ENCODE measurements around the gene ZNF672.
"Not testable (repeated sequence)": the region's sequence is repeated elsewhere in the genome, so short reads cannot be mapped to it uniquely, and the experiment has no call there.

Gene ZNF672

DNA sequence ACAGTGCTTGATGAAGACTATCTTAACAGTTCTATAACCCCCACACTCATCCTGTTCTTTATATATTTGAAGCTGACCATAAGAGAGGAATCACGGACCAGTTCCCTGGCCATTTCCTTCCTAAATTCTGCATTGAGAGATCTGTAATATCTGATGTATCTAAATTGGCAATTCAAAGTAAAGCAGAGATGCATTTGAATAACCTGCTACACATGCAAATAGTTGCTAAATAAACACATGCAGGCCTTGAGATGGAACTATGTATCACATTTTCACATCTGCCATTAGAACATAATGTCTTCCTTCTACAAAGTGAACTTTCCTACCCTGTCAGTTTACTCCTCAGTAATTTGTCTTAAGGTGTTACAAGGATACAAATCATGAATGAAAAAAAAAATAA lies 47.6 kb downstream of the ZNF672 start:
- Mint-ChIP-seq H3K4me3 (no peak overlapping the region), H3K27ac (peak overlapping the region; percentile 17)

GRCh38 chr1:248886237-248886895 lies 48.3 kb downstream of the ZNF672 start:
- Mint-ChIP-seq H3K9me3 (no peaks in the 10 kb centered on the region), H3K36me3 (no peaks in the 10 kb centered on the region), H3K4me3 (no peak overlapping the region), H3K4me1 (peaks cover 4 to 6% of the 10 kb centered on the region in 2 donors), H3K27me3 (peaks cover 5 to 8% of the 10 kb centered on the region in 2 donors), H3K27ac (peak overlapping the region; percentile 39)
- no peak for ATAC-seq (replicated peaks)
- DNase-seq, result no peak

More for the DNA sequence above, 47.6 kb downstream of the ZNF672 start:
- peaks cover 4 to 5% of the 10 kb centered on the region in 2 donors for H3K27me3 Mint-ChIP-seq
- ATAC-seq (replicated peaks) (no peak), DNase-seq (no peak)
- peaks cover 4 to 6% of the 10 kb centered on the region in 2 donors for H3K4me1 Mint-ChIP-seq
- H3K36me3 Mint-ChIP-seq, result no peaks in the 10 kb centered on the region
- H3K9me3 Mint-ChIP-seq, result no peaks in the 10 kb centered on the region

GRCh38 chr1:248889914-248890243 lies 51.9 kb downstream of the ZNF672 start:
- not testable (repeated sequence) for DNase-seq; H3K9me3 Mint-ChIP-seq; H3K27ac Mint-ChIP-seq; ATAC-seq (replicated peaks); H3K4me1 Mint-ChIP-seq; H3K36me3 Mint-ChIP-seq; H3K4me3 Mint-ChIP-seq
- H3K27me3 Mint-ChIP-seq, result peaks cover 10 to 14% of the 10 kb centered on the region in 2 donors

GRCh38 chr1:248890549-248891498 lies 52.8 kb downstream of the ZNF672 start:
- Mint-ChIP-seq H3K9me3 (no peaks in the 10 kb centered on the region), H3K4me1 (peaks cover 3 to 6% of the 10 kb centered on the region in 2 donors), H3K27ac (no peak overlapping the region), H3K27me3 (peaks cover 11 to 15% of the 10 kb centered on the region in 2 donors), H3K36me3 (no peaks in the 10 kb centered on the region), H3K4me3 (no peak overlapping the region)
- ATAC-seq (replicated peaks), result no peak
- DNase-seq, result no peak

GRCh38 chr1:248891758-248892157 lies 53.7 kb downstream of the ZNF672 start:
- Mint-ChIP-seq H3K9me3 (no peaks in the 10 kb centered on the region), H3K4me3 (no peak overlapping the region), H3K36me3 (no peaks in the 10 kb centered on the region), H3K27ac (no peak overlapping the region), H3K27me3 (peaks cover 18% of the 10 kb centered on the region in 2 donors), H3K4me1 (peaks cover 0 to 4% of the 10 kb centered on the region in 2 donors)
- DNase-seq, result no peak
- no peak for ATAC-seq (replicated peaks)

DNA sequence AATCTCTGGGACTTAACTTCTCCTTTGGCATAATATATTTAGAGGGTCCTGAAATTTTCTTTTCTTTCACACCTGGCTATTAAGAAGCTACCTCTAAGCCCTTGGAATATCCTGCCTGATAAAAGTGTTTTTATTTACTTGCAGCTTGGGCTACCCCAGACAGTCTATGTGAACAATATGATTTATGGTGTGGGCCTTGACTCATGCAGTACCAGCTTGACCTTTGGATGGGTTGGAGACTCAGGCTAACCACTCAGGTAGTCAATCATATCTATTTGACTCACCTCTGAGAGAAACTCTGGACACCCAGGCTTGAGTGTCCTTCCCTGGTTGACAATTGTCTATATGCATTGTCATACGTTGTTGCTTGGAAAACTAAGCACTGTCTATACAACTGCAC lies 54.6 kb downstream of the ZNF672 start:
- no peak overlapping the region for H3K27ac Mint-ChIP-seq
- no peak overlapping the region for H3K4me3 Mint-ChIP-seq
- H3K4me1 Mint-ChIP-seq, result peaks cover 0 to 4% of the 10 kb centered on the region in 2 donors
- DNase-seq, result no peak
- ATAC-seq (replicated peaks), result no peak
- peaks cover 18 to 23% of the 10 kb centered on the region in 2 donors for H3K27me3 Mint-ChIP-seq
- H3K36me3 Mint-ChIP-seq, result no peaks in the 10 kb centered on the region
- no peaks in the 10 kb centered on the region for H3K9me3 Mint-ChIP-seq

GRCh38 chr1:248894837-248895236 lies 56.8 kb downstream of the ZNF672 start:
- peaks cover 34 to 38% of the 10 kb centered on the region in 2 donors for H3K27me3 Mint-ChIP-seq

GRCh38 chr1:248897412-248898337 lies 59.7 kb downstream of the ZNF672 start:
- Mint-ChIP-seq H3K36me3 (no peaks in the 10 kb centered on the region), H3K27ac (no peak overlapping the region), H3K4me3 (no peak overlapping the region), H3K9me3 (no peaks in the 10 kb centered on the region), H3K27me3 (peaks cover 32 to 41% of the 10 kb centered on the region in 2 donors), H3K4me1 (peaks cover 0 to 3% of the 10 kb centered on the region in 2 donors)
- DNase-seq (no peak), ATAC-seq (replicated peaks) (no peak)

More at GRCh38 chr1:248894837-248895236, 56.8 kb downstream of the ZNF672 start:
- H3K27ac Mint-ChIP-seq, result no peak overlapping the region
- H3K4me1 Mint-ChIP-seq, result peaks cover 0 to 2% of the 10 kb centered on the region in 2 donors
- ATAC-seq (replicated peaks), result no peak
- no peaks in the 10 kb centered on the region for H3K36me3 Mint-ChIP-seq
- no peak overlapping the region for H3K4me3 Mint-ChIP-seq
- H3K9me3 Mint-ChIP-seq, result no peaks in the 10 kb centered on the region
- DNase-seq, result no peak

Measured in stimulated activated naive B cell treated with anti-CD40 and anti-IgM and Interleukin-4, amounts not matched to agents 10 μg/mL and 1 μg/mL and 100 μg/mL, for 72 hours (primary cell).